GM19240 (cell line): Measurements from ENCODE around the gene PDE9A.

Experiments used
- DNase-seq: peaks from one replicate; pipeline ENCODE4 v3.0.0; 2011; ENCODE audit warnings: low spot score; ENCODE audit not compliant: insufficient read length

The PDE9A gene

DNA sequence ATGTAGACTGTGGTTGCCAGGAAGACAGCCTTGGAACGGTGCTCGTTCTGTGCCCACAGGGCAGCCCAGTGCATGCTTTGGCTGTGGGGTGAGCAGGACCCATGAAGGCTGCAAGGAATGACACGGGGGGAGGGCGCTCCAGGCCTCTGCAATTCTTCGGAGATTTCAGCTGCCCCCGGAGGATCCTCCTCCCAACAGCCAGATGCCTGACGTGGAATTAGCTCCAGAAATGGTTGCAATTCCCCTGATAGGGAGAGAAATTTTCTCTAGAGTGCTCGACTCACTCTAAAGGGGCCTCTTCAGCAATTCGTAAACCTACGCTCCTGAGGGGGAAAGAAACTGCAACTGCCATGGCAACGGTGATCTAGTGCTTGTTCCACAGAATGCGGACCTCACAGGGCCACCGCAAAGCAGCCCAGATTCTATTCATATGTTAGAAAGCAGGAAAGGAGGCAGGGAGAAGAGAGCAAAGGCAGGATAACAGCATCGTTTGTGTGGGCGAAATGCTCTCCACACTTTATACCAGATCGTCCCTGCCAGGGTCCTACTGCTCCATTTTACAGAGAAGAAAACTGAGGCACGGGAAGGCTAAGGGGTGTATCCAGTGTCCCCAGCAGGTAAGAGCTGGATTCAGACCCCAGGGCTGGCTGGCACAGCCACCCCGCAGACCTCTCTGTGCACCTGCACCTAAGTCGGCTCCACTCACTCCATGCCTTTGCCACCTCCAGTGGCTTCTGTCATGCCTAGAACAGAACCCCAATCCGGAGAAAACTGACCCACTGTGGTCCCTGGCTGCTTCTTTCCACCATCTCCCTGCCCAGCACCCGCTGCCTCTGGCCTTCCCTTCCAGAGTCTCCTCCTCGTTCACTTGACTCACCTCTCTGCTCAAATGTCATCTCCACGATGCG, 11.9 kb upstream of the PDE9A start:
- DNase-seq, result no peak

GRCh38 chr21:42642219-42642745, 11.1 kb upstream of the PDE9A start:
- no peak for DNase-seq

GRCh38 chr21:42644223-42645208, 8.9 kb upstream of the PDE9A start:
- no peak for DNase-seq

- no peak for DNase-seq
Measured at GRCh38 chr21:42645211-42646075, 8.0 kb upstream of the PDE9A start.

DNA sequence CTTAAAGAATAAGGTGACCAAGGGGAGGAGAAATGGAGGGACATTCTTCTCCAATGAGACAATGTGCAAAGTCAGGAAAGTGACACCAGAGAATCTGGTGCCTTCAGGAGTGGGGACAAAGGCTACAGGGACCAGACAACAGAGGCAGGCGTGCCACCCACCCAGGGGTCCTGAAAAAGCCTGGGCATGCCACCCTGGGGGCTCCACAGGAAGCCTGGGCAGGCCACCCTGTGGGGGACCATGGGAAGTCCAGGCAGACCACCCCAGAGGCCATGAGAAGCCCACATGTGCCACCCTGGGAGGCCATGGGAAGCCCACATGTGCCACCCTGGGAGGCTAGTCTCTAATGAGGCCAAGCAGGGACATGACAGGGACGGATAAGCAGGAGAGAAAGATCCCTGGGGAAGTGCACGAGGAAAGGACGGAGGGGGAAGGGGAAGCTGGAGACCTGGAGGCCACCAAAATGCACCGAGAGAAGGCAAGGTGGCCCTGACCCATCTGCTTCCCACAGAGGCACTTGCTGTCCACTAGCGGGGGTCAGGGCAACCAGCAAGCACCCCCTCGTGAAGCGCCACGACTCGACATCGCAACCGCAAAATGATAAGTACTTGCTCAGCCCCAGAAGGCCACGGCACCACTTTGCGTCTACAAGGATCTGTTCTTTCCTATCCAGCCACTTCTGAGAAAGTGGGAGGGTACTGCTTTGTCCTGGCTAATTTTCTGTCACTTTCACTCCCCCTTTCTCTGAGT, 7.2 kb upstream of the PDE9A start:
- no peak for DNase-seq

DNA sequence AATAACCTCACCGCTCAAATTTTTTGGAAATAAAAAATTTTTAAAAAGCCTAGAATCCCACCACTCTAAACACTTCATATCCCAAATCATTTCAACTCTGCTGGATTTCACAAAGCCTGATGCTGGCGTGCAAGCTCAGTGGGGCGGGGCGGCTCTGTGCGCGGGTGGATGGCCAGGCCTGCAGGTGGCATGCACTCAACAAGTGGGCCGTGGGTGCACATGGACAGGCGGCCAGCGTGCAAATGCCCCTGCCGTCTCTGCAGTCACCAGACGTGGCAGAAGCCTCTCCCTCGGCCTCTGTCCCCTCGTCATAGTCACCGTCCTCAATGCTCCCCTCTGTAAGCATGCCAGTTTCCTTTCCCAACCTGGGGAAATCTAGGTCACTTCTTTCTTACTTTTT, 6.6 kb upstream of the PDE9A start:
- no peak for DNase-seq

GRCh38 chr21:42648606-42649005, 4.8 kb upstream of the PDE9A start:
- DNase-seq, result no peak

DNA sequence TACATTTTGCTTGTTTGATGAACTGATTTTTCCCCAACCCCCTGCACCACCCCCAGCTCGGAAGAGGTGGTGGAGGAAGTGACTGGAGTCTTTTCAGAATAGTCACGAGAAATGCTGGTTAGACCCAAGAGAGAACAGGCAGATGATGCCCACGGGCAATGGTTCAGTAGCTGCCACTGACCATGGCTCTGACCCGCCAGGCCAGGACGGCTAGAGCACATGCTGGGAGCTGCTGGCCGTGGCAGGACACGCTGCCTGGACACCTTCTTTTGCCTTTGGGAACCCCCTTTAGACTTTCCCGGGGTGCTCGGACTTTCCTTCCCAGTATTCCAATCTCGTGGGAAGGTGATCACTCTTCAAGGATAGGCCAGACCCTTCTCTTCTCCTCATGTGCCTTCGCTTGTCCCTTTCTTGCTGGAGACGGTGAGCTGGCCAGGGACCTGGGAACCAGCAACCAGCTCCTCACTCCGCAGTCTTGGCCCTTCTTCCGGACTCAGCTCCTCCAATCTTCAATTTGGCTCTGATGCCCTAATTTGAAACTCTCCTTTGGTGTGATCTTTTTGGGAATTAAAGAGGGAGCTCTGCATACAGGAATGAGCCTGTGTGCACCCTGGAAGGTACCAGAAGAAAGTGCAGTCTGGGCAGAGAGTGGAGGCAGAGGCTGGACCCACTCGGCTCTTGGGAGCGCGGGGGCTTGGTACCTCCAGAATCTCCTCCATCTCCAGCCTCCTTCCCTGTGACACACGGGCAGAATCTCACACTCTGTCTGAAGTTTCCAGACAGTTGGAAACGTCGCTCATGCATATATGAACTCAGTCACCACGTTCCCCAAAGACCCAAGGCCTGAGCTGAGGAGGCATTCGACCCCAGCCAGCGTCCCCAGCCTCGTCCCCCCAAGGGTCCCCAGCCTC, 4.0 kb upstream of the PDE9A start:
- DNase-seq, result no peak

- DNase-seq, result no peak
Measured at GRCh38 chr21:42650033-42650370, 3.4 kb upstream of the PDE9A start.

- DNase-seq, result no peak
Measured at GRCh38 chr21:42650441-42651421, 2.7 kb upstream of the PDE9A start.

DNA sequence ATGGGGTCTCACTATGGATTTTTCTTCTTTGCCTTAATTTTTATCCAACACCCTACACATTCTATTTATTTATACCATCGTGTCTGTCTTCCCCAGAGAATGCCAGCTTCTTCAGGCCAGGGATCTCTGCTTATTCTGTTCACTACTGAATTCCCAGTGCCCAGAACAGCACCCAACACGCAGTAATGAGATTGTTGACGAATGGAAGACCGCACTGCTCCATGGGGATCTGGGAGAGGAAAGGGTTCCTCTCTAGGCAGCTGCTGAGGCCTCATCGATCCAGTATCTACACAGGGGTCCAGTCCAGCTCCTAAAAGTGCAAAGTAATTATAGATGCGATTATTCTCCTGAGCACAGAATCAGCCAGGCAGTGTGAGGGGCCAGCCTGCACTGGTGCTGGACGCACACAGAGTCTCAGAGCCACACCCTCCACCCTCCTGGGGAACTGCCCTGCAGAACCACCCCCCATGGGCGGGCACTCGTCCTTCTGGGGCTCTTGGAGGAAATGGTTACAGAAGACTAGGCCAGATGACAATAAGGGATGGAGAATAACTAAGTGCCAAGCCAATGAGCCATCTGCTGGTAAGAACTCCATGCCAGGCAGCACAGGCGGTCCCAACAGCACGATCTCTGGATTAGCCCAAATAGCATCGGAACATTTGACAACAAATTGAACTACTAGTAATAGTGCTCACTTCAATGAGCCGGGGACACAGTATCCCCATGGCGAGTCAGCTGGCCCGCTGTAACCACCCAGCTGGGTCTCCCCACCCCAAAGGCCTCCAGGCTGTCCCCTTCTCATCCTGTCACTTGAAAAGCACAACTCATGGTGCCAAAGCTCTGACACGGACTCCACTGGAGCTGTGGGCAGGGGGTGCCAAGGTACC, 1.7 kb upstream of the PDE9A start:
- DNase-seq, result no peak

DNA sequence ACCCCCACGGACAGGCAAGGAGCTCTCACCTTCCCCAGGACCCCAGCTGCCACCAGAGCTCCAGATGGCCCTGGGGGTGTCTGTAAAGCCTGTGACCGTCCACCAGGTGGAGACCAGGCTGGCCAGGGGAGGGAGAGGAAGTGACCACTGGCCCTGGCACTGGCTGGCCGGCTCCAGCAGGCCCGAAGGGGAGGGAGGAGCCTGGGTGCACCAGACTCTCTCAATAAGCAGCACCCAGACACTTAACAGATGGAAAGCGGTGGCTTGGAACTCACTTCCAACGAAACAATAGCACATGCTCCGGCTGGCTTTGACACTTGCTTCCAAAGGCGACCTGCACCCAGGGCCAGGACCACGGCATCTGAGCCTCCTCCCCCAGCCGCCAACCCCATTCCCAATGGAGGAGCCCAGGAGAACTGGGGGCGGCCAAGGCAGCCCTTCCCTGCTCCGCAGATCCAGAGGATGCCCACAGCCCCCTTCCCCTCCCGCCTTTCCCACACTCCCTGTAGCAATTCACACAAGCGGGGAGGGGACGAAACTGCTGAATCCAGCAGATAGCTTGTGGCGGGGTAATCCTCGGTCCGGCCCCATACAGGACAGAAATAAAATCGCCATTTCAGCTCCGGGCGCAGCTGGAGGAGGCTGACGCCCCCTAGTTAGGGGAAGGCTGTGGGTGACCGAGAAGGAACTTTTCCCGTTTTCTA, 742 bp upstream of the PDE9A start:
- DNase-seq, result no peak

GRCh38 chr21:42654179-42654912, 925 bp downstream of the PDE9A start:
- no peak for DNase-seq

DNA sequence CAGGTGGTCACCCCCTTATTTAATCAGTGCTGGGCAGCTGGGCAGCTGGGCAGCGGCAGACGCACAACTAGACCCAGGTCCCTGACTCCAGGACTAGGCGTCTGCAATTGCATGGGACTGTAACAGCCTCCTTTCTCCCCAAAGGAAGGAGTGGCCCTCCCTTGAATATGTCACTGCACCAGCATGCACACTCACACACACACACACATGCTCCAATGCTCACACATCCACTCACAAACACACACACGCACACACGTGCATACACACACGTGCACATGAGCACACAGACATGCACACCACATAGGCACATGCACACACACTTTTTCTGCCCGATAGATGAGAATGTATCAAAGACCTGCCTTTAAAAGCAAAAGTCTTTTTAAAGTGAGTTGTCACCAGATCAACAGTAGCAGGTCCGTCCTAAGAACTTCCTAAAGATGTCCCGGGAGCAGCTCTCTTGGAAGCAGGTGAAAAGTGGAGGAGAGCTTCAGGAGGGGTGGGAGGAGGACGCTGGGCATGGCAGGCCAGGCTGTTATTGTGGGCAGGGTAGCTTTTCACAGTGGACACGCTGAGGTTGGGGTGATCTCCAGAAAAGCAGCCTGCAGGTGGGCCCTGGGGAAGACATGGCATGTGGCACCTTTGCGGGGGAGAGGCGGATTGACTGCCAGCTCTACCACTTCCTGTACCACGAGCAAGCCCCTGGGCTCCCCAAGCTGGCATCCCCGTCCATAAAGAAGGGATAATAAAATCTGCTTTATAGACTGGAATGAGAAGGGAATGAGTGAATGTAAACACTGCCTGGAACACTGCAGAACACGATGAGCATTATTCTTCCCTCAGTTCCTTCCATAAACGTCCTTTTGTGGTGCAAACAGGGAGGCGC, 1.7 kb downstream of the PDE9A start:
- no peak for DNase-seq
